Stimulated activated CD8-positive, alpha-beta memory T cell treated with anti-CD3 and anti-CD28 coated beads, Interleukin-4, amount 100 ng/mL, for 4 hours (primary cell): ENCODE results near the gene COBL.

Experiments
- DNase-seq, 2 donors: peaks; one replicate each; pipeline ENCODE4 v3.0.0-alpha.2; 2020; ENCODE audit warnings: low read depth in 2 of 2, low spot score in 1 of 2

COBL gene

GRCh38 chr7:51256209-51256781, 60.3 kb downstream of the COBL start:
- no peak for DNase-seq

GRCh38 chr7:51255536-51256208, 60.9 kb downstream of the COBL start:
- no peak for DNase-seq

- no peak for DNase-seq
Measured at GRCh38 chr7:51255036-51255435, 61.6 kb downstream of the COBL start.

GRCh38 chr7:51253157-51253556, 63.5 kb downstream of the COBL start:
- no peak for DNase-seq

- no peak for DNase-seq
Measured at GRCh38 chr7:51251290-51251689, 65.3 kb downstream of the COBL start.

GRCh38 chr7:51250512-51250911, 66.1 kb downstream of the COBL start:
- DNase-seq = no peak

- no peak for DNase-seq
Measured at GRCh38 chr7:51249991-51250390, 66.6 kb downstream of the COBL start.

GRCh38 chr7:51249187-51249945, 67.2 kb downstream of the COBL start:
- DNase-seq = no peak

GRCh38 chr7:51246258-51247245, 70.1 kb downstream of the COBL start:
- no peak for DNase-seq

- no peak for DNase-seq
Measured at GRCh38 chr7:51244885-51245284, 71.7 kb downstream of the COBL start.

- no peak for DNase-seq
Measured at GRCh38 chr7:51244053-51244452, 72.6 kb downstream of the COBL start.

GRCh38 chr7:51243631-51244030, 73.0 kb downstream of the COBL start:
- no peak for DNase-seq

- no peak for DNase-seq
Measured at GRCh38 chr7:51242881-51243518, 73.6 kb downstream of the COBL start.

GRCh38 chr7:51242007-51242691, 74.5 kb downstream of the COBL start:
- DNase-seq = no peak

- DNase-seq = no peak
Measured at GRCh38 chr7:51240868-51241267, 75.7 kb downstream of the COBL start.

- no peak for DNase-seq
Measured at GRCh38 chr7:51239691-51240090, 76.9 kb downstream of the COBL start.

- no peak for DNase-seq
Measured at GRCh38 chr7:51238981-51239495, 77.6 kb downstream of the COBL start.

- DNase-seq = no peak
Measured at GRCh38 chr7:51237446-51238133, 79.0 kb downstream of the COBL start.

- no peak for DNase-seq
Measured at GRCh38 chr7:51236470-51237132, 80.0 kb downstream of the COBL start.
